HL-60 (cell line): ENCODE results near the gene ILDR1.

Source experiments
- CTCF ChIP-seq: IDR thresholded peaks from one replicate; pipeline ENCODE4 v1.5.1; 2011; ENCODE audit warnings: low read length, control low read depth, inconsistent platforms; ENCODE audit not compliant: insufficient read depth
- GABPA ChIP-seq: IDR thresholded peaks from 2 replicates; pipeline ENCODE4 v1.6.1; 2012; ENCODE audit warnings: low read depth
- POLR2AphosphoS5 ChIP-seq: IDR thresholded peaks from 2 replicates; pipeline ENCODE4 v1.6.1; 2012; ENCODE audit warnings: low read depth
- REST ChIP-seq: IDR thresholded peaks from 2 replicates; pipeline ENCODE4 v1.6.1; 2012; ENCODE audit warnings: low read depth; ENCODE audit not compliant: insufficient replicate concordance

- TF ChIP-seq REST (no peak), CTCF (no peak), GABPA (no peak), POLR2AphosphoS5 (no peak)
Observed at GRCh38 chr3:121988146-121988545, 33.9 kb downstream of the ILDR1 start.
